ENCODE data around the gene INHA. TPM values are rescaled to one million over a fixed set of nuclear protein-coding genes. Genes with fewer than 3 reads are reported as not detected.

Gene INHA
- total RNA-seq, 1 donor from 2014 or later = 2.4 TPM

- no peak for DNase-seq
- Histone ChIP-seq H3K9me3 (replicated peaks) (no peaks in the 10 kb centered on the region), H3K27me3 (ENCODE audit: low read depth) (no peaks in the 10 kb centered on the region), H3K4me3 (no peak overlapping the region), H3K27ac (replicated peaks) (peak overlapping the region; percentile 87), H3K4me1 (peaks cover 49% of the 10 kb centered on the region), H3K36me3 (peaks cover 36% of the 10 kb centered on the region)
- intact Hi-C loops (cut with micrococcal nuclease) = no loop called here
- TF ChIP-seq CTCF (IDR thresholded peaks at IDR 0.05; ENCODE audit: borderline replicate concordance) = no peak
Measured at GRCh38 chr2:219615036-219615435, 42.9 kb downstream of the INHA start.

GRCh38 chr2:219615894-219616293, 43.8 kb downstream of the INHA start:
- no peaks in the 10 kb centered on the region for H3K9me3 ChIP-seq (replicated peaks)
- intact Hi-C loops (cut with micrococcal nuclease) = no loop called here
- H3K36me3 ChIP-seq = peaks cover 34% of the 10 kb centered on the region
- no peak overlapping the region for H3K4me3 ChIP-seq
- no peaks in the 10 kb centered on the region for H3K27me3 ChIP-seq (ENCODE audit: low read depth)
- DNase-seq = no peak
- peaks cover 42% of the 10 kb centered on the region for H3K4me1 ChIP-seq
- no peak for TF ChIP-seq CTCF (IDR thresholded peaks at IDR 0.05; ENCODE audit: borderline replicate concordance)
- peak overlapping the region; percentile 87 for H3K27ac ChIP-seq (replicated peaks)

- peak overlapping the region; percentile 87 for H3K27ac ChIP-seq (replicated peaks)
- H3K9me3 ChIP-seq (replicated peaks) = no peaks in the 10 kb centered on the region
- no peak overlapping the region for H3K4me3 ChIP-seq
- DNase-seq = peak; percentile 60
- H3K27me3 ChIP-seq (ENCODE audit: low read depth) = no peaks in the 10 kb centered on the region
- no peak for TF ChIP-seq CTCF (IDR thresholded peaks at IDR 0.05; ENCODE audit: borderline replicate concordance)
- intact Hi-C loops (cut with micrococcal nuclease) = no loop called here
- peaks cover 44% of the 10 kb centered on the region for H3K4me1 ChIP-seq
- peaks cover 27% of the 10 kb centered on the region for H3K36me3 ChIP-seq
Measured at GRCh38 chr2:219616550-219616949, 44.4 kb downstream of the INHA start.

- intact Hi-C loops (cut with micrococcal nuclease) = no loop called here
- H3K27ac ChIP-seq (replicated peaks) = peak overlapping the region; percentile 87
- no peak overlapping the region for H3K4me3 ChIP-seq
- H3K4me1 ChIP-seq = peaks cover 57% of the 10 kb centered on the region
- no peaks in the 10 kb centered on the region for H3K9me3 ChIP-seq (replicated peaks)
- no peak for TF ChIP-seq CTCF (IDR thresholded peaks at IDR 0.05; ENCODE audit: borderline replicate concordance)
- peaks cover 20% of the 10 kb centered on the region for H3K36me3 ChIP-seq
- DNase-seq = no peak
- no peaks in the 10 kb centered on the region for H3K27me3 ChIP-seq (ENCODE audit: low read depth)
Measured at GRCh38 chr2:219618733-219619122, 46.6 kb downstream of the INHA start.

- no peak overlapping the region for H3K4me3 ChIP-seq
- intact Hi-C loops (cut with micrococcal nuclease) = no loop called here
- peak overlapping the region; percentile 87 for H3K27ac ChIP-seq (replicated peaks)
- peaks cover 62% of the 10 kb centered on the region for H3K4me1 ChIP-seq
- no peak for DNase-seq
- H3K27me3 ChIP-seq (ENCODE audit: low read depth) = no peaks in the 10 kb centered on the region
- peaks cover 15% of the 10 kb centered on the region for H3K36me3 ChIP-seq
- no peak for TF ChIP-seq CTCF (IDR thresholded peaks at IDR 0.05; ENCODE audit: borderline replicate concordance)
- no peaks in the 10 kb centered on the region for H3K9me3 ChIP-seq (replicated peaks)
Measured at GRCh38 chr2:219619235-219619634, 47.1 kb downstream of the INHA start.

GRCh38 chr2:219620546-219620945, 48.4 kb downstream of the INHA start:
- Histone ChIP-seq H3K36me3 (peaks cover 6% of the 10 kb centered on the region), H3K27me3 (ENCODE audit: low read depth) (no peaks in the 10 kb centered on the region), H3K4me3 (no peak overlapping the region), H3K9me3 (replicated peaks) (no peaks in the 10 kb centered on the region), H3K27ac (replicated peaks) (no peak overlapping the region), H3K4me1 (peaks cover 69% of the 10 kb centered on the region)
- intact Hi-C loops (cut with micrococcal nuclease) = no loop called here
- no peak for TF ChIP-seq CTCF (IDR thresholded peaks at IDR 0.05; ENCODE audit: borderline replicate concordance)
- no peak for DNase-seq
